ENCODE results near the gene NR1D2.

Gene NR1D2

GRCh38 chr3:23931597-23931996 is 13.5 kb upstream of the NR1D2 start:
- Histone ChIP-seq H3K4me1 (ENCODE audit: control insufficient read depth, insufficient read depth, low read length) (no peaks in the 10 kb centered on the region), H3K36me3 (ENCODE audit: control insufficient read depth in 2 of 2, insufficient read depth in 2 of 2, low read length in 2 of 2) (no peaks in the 10 kb centered on the region), H3K27me3 (ENCODE audit: control insufficient read depth in 1 of 2, insufficient read depth in 2 of 2, low read length in 2 of 2) (no peaks in the 10 kb centered on the region), H3K9ac (ENCODE audit: low read length in 2 of 2) (no peak overlapping the region), H3K4me3 (ENCODE audit: low read length in 2 of 2) (no peak overlapping the region), H3K27ac (ENCODE audit: low read length) (no peak overlapping the region), H3K9me3 (ENCODE audit: control insufficient read depth in 2 of 2, low read length in 2 of 2) (no peaks in the 10 kb centered on the region)

- no peaks in the 10 kb centered on the region for H3K27me3 ChIP-seq (ENCODE audit: control insufficient read depth in 1 of 2, insufficient read depth in 2 of 2, low read length in 2 of 2)
- H3K4me3 ChIP-seq (ENCODE audit: low read length in 2 of 2) = no peak overlapping the region
- H3K9me3 ChIP-seq (ENCODE audit: control insufficient read depth in 2 of 2, low read length in 2 of 2) = no peaks in the 10 kb centered on the region
- H3K9ac ChIP-seq (ENCODE audit: low read length in 2 of 2) = no peak overlapping the region
- H3K4me1 ChIP-seq (ENCODE audit: control insufficient read depth, insufficient read depth, low read length) = no peaks in the 10 kb centered on the region
- no peaks in the 10 kb centered on the region for H3K36me3 ChIP-seq (ENCODE audit: control insufficient read depth in 2 of 2, insufficient read depth in 2 of 2, low read length in 2 of 2)
- H3K27ac ChIP-seq (ENCODE audit: low read length) = no peak overlapping the region
These were observed 12.5 kb upstream of the NR1D2 start for GRCh38 chr3:23932571-23932970.

- no peak overlapping the region for H3K27ac ChIP-seq (ENCODE audit: low read length)
- no peaks in the 10 kb centered on the region for H3K4me1 ChIP-seq (ENCODE audit: control insufficient read depth, insufficient read depth, low read length)
- no peak overlapping the region for H3K9ac ChIP-seq (ENCODE audit: low read length in 2 of 2)
- H3K9me3 ChIP-seq (ENCODE audit: control insufficient read depth in 2 of 2, low read length in 2 of 2) = no peaks in the 10 kb centered on the region
- no peaks in the 10 kb centered on the region for H3K36me3 ChIP-seq (ENCODE audit: control insufficient read depth in 2 of 2, insufficient read depth in 2 of 2, low read length in 2 of 2)
- H3K4me3 ChIP-seq (ENCODE audit: low read length in 2 of 2) = no peak overlapping the region
- no peaks in the 10 kb centered on the region for H3K27me3 ChIP-seq (ENCODE audit: control insufficient read depth in 1 of 2, insufficient read depth in 2 of 2, low read length in 2 of 2)
These were observed 10.8 kb upstream of the NR1D2 start for GRCh38 chr3:23934253-23934652.

GRCh38 chr3:23937296-23937695 is 7.8 kb upstream of the NR1D2 start:
- no peaks in the 10 kb centered on the region for H3K27me3 ChIP-seq (ENCODE audit: control insufficient read depth in 1 of 2, insufficient read depth in 2 of 2, low read length in 2 of 2)
- H3K36me3 ChIP-seq (ENCODE audit: control insufficient read depth in 2 of 2, insufficient read depth in 2 of 2, low read length in 2 of 2) = no peaks in the 10 kb centered on the region
- H3K27ac ChIP-seq (ENCODE audit: low read length) = no peak overlapping the region
- H3K9me3 ChIP-seq (ENCODE audit: control insufficient read depth in 2 of 2, low read length in 2 of 2) = no peaks in the 10 kb centered on the region
- no peak overlapping the region for H3K4me3 ChIP-seq (ENCODE audit: low read length in 2 of 2)
- no peak overlapping the region for H3K9ac ChIP-seq (ENCODE audit: low read length in 2 of 2)
- H3K4me1 ChIP-seq (ENCODE audit: control insufficient read depth, insufficient read depth, low read length) = no peaks in the 10 kb centered on the region

GRCh38 chr3:23938688-23939087 is 6.4 kb upstream of the NR1D2 start:
- H3K9me3 ChIP-seq (ENCODE audit: control insufficient read depth in 2 of 2, low read length in 2 of 2) = no peaks in the 10 kb centered on the region
- H3K4me1 ChIP-seq (ENCODE audit: control insufficient read depth, insufficient read depth, low read length) = no peaks in the 10 kb centered on the region
- no peaks in the 10 kb centered on the region for H3K27me3 ChIP-seq (ENCODE audit: control insufficient read depth in 1 of 2, insufficient read depth in 2 of 2, low read length in 2 of 2)
- H3K9ac ChIP-seq (ENCODE audit: low read length in 2 of 2) = no peak overlapping the region
- no peak overlapping the region for H3K27ac ChIP-seq (ENCODE audit: low read length)
- no peak overlapping the region for H3K4me3 ChIP-seq (ENCODE audit: low read length in 2 of 2)
- H3K36me3 ChIP-seq (ENCODE audit: control insufficient read depth in 2 of 2, insufficient read depth in 2 of 2, low read length in 2 of 2) = no peaks in the 10 kb centered on the region

GRCh38 chr3:23940775-23941174 is 4.3 kb upstream of the NR1D2 start:
- Histone ChIP-seq H3K27ac (ENCODE audit: low read length) (no peak overlapping the region), H3K9ac (ENCODE audit: low read length in 2 of 2) (no peak overlapping the region), H3K27me3 (ENCODE audit: control insufficient read depth in 1 of 2, insufficient read depth in 2 of 2, low read length in 2 of 2) (no peaks in the 10 kb centered on the region), H3K4me1 (ENCODE audit: control insufficient read depth, insufficient read depth, low read length) (no peaks in the 10 kb centered on the region), H3K9me3 (ENCODE audit: control insufficient read depth in 2 of 2, low read length in 2 of 2) (no peaks in the 10 kb centered on the region), H3K36me3 (ENCODE audit: control insufficient read depth in 2 of 2, insufficient read depth in 2 of 2, low read length in 2 of 2) (no peaks in the 10 kb centered on the region), H3K4me3 (ENCODE audit: low read length in 2 of 2) (no peak overlapping the region)

GRCh38 chr3:23941440-23941839 is 3.6 kb upstream of the NR1D2 start:
- no peaks in the 10 kb centered on the region for H3K36me3 ChIP-seq (ENCODE audit: control insufficient read depth in 2 of 2, insufficient read depth in 2 of 2, low read length in 2 of 2)
- H3K9me3 ChIP-seq (ENCODE audit: control insufficient read depth in 2 of 2, low read length in 2 of 2) = no peaks in the 10 kb centered on the region
- no peak overlapping the region for H3K9ac ChIP-seq (ENCODE audit: low read length in 2 of 2)
- no peaks in the 10 kb centered on the region for H3K27me3 ChIP-seq (ENCODE audit: control insufficient read depth in 1 of 2, insufficient read depth in 2 of 2, low read length in 2 of 2)
- H3K27ac ChIP-seq (ENCODE audit: low read length) = no peak overlapping the region
- no peak overlapping the region for H3K4me3 ChIP-seq (ENCODE audit: low read length in 2 of 2)
- peaks cover 6% of the 10 kb centered on the region for H3K4me1 ChIP-seq (ENCODE audit: control insufficient read depth, insufficient read depth, low read length)

- Histone ChIP-seq H3K27me3 (ENCODE audit: control insufficient read depth in 1 of 2, insufficient read depth in 2 of 2, low read length in 2 of 2) (no peaks in the 10 kb centered on the region), H3K4me3 (ENCODE audit: low read length in 2 of 2) (no peak overlapping the region), H3K9ac (ENCODE audit: low read length in 2 of 2) (no peak overlapping the region), H3K9me3 (ENCODE audit: control insufficient read depth in 2 of 2, low read length in 2 of 2) (no peaks in the 10 kb centered on the region), H3K27ac (ENCODE audit: low read length) (no peak overlapping the region), H3K36me3 (ENCODE audit: control insufficient read depth in 2 of 2, insufficient read depth in 2 of 2, low read length in 2 of 2) (no peaks in the 10 kb centered on the region), H3K4me1 (ENCODE audit: control insufficient read depth, insufficient read depth, low read length) (peaks cover 13% of the 10 kb centered on the region)
These were observed 2.5 kb upstream of the NR1D2 start for GRCh38 chr3:23942546-23942945.

- Histone ChIP-seq H3K4me3 (ENCODE audit: low read length in 2 of 2) (peak overlapping the region; percentile 60 to 81), H3K9ac (ENCODE audit: low read length in 2 of 2) (peak overlapping the region in 1 of 2 donors; percentile 64), H3K27me3 (ENCODE audit: control insufficient read depth in 1 of 2, insufficient read depth in 2 of 2, low read length in 2 of 2) (no peaks in the 10 kb centered on the region), H3K9me3 (ENCODE audit: control insufficient read depth in 2 of 2, low read length in 2 of 2) (no peaks in the 10 kb centered on the region), H3K4me1 (ENCODE audit: control insufficient read depth, insufficient read depth, low read length) (peaks cover 21% of the 10 kb centered on the region), H3K36me3 (ENCODE audit: control insufficient read depth in 2 of 2, insufficient read depth in 2 of 2, low read length in 2 of 2) (no peaks in the 10 kb centered on the region), H3K27ac (ENCODE audit: low read length) (no peak overlapping the region)
These were observed 891 bp upstream of the NR1D2 start for GRCh38 chr3:23944007-23944783.

GRCh38 chr3:23945663-23945912 is 502 bp downstream of the NR1D2 start:
- H3K27ac ChIP-seq (ENCODE audit: low read length) = peak overlapping the region; percentile 76
- H3K4me3 ChIP-seq (ENCODE audit: low read length in 2 of 2) = peak overlapping the region in 1 of 2 donors; percentile 81

GRCh38 chr3:23945913-23946687 is 1.0 kb downstream of the NR1D2 start:
- Histone ChIP-seq H3K4me1 (ENCODE audit: control insufficient read depth, insufficient read depth, low read length) (peaks cover 32% of the 10 kb centered on the region), H3K9me3 (ENCODE audit: control insufficient read depth in 2 of 2, low read length in 2 of 2) (no peaks in the 10 kb centered on the region), H3K27ac (ENCODE audit: low read length) (peak overlapping the region; percentile 76)

More at GRCh38 chr3:23945663-23945912, 502 bp downstream of the NR1D2 start:
- Histone ChIP-seq H3K27me3 (ENCODE audit: control insufficient read depth in 1 of 2, insufficient read depth in 2 of 2, low read length in 2 of 2) (no peaks in the 10 kb centered on the region), H3K36me3 (ENCODE audit: control insufficient read depth in 2 of 2, insufficient read depth in 2 of 2, low read length in 2 of 2) (no peaks in the 10 kb centered on the region), H3K9me3 (ENCODE audit: control insufficient read depth in 2 of 2, low read length in 2 of 2) (no peaks in the 10 kb centered on the region), H3K4me1 (ENCODE audit: control insufficient read depth, insufficient read depth, low read length) (peaks cover 30% of the 10 kb centered on the region), H3K9ac (ENCODE audit: low read length in 2 of 2) (peak overlapping the region in 1 of 2 donors; percentile 43)

More at GRCh38 chr3:23945913-23946687, 1.0 kb downstream of the NR1D2 start:
- Histone ChIP-seq H3K9ac (ENCODE audit: low read length in 2 of 2) (peak overlapping the region; percentile 76 to 85), H3K36me3 (ENCODE audit: control insufficient read depth in 2 of 2, insufficient read depth in 2 of 2, low read length in 2 of 2) (no peaks in the 10 kb centered on the region), H3K27me3 (ENCODE audit: control insufficient read depth in 1 of 2, insufficient read depth in 2 of 2, low read length in 2 of 2) (no peaks in the 10 kb centered on the region), H3K4me3 (ENCODE audit: low read length in 2 of 2) (peak overlapping the region; percentile 83 to 86)
